ENCODE results near the gene NID1. TPM values are rescaled to one million over a fixed set of nuclear protein-coding genes. Genes with fewer than 3 reads are reported as not detected.
"Not testable (repeated sequence)": the region's sequence is repeated elsewhere in the genome, so short reads cannot be mapped to it uniquely, and the experiment has no call there.

Gene NID1
- total RNA-seq, 1 experiment from 2014 or later: 0.32 TPM

GRCh38 chr1:236007781-236008180 lies 57.1 kb downstream of the NID1 start (continued):
- TF ChIP-seq CEBPB (IDR thresholded peaks at IDR 0.05; ENCODE audit: low read depth) (no peak), SRF (IDR thresholded peaks at IDR 0.05; ENCODE audit: low read depth) (no peak), CTCF (IDR thresholded peaks at IDR 0.05 in 2 of 3, conservative IDR thresholded peaks at IDR 0.05 in 1 of 3; ENCODE audit: borderline replicate concordance in 1 of 3, insufficient read depth in 1 of 3, low read depth in 2 of 3, low read length in 2 of 3) (no peak), ZNF274 (IDR thresholded peaks at IDR 0.05; ENCODE audit: low read depth, low read length) (no peak), ELF1 (IDR thresholded peaks at IDR 0.05; ENCODE audit: borderline replicate concordance, low read depth) (no peak)

DNA sequence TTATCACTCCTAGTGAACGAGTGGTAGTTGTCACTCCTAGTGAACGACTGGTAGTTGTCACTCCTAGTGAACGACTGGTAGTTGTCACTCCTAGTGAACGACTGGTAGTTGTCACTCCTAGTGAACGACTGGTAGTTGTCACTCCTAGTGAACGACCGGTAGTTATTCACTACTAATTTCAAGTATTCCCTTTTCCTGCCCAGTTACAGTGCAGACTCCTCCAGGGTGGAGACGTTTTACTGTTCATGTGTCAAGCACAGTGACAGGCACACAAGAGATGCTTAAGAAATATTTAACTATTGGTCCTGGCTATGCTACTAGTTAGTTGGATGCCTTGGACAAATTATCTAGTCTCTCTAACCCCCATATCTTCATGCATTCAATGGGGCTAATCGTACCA lies 61.8 kb downstream of the NID1 start:
- RAD21 ChIA-PET (ENCODE audit: low non-redundant PET in 1 of 2, low total read pairs in 2 of 2, uncharacterized antibody in 2 of 2, unreplicated experiment in 2 of 2); H3K9ac ChIP-seq (ENCODE audit: low read length); H4K20me1 ChIP-seq (ENCODE audit: insufficient read depth); H3K36me3 ChIP-seq (ENCODE audit: control insufficient read depth in 1 of 2, insufficient read depth in 2 of 2, low read length in 2 of 2); DNase-seq (ENCODE audit: low read depth, low spot score); ATAC-seq; H3K9me2 ChIP-seq (ENCODE audit: insufficient read depth); H3K27ac ChIP-seq (ENCODE audit: low read depth, low read length); H3K4me3 ChIP-seq (replicated peaks in 1 of 2; ENCODE audit: low read depth in 1 of 2, low read length in 2 of 2); H3K27me3 ChIP-seq (ENCODE audit: insufficient read depth, low read length); H3K79me2 ChIP-seq (ENCODE audit: insufficient read depth, low read length); H2AFZ ChIP-seq (ENCODE audit: low read depth, low read length, poor library complexity, severe bottlenecking); intact Hi-C loops (cut with micrococcal nuclease); H3K9me3 ChIP-seq (ENCODE audit: control insufficient read depth in 1 of 2, insufficient read depth in 1 of 2, low read depth in 1 of 2, low read length in 2 of 2); BruUV-seq (replicated peaks); H3K4me2 ChIP-seq (ENCODE audit: low read length); POLR2A ChIA-PET; CTCF ChIA-PET: not testable (repeated sequence)
- H3K4me1 ChIP-seq (ENCODE audit: control insufficient read depth in 1 of 2, insufficient read depth in 2 of 2, low read length in 2 of 2): peaks cover 8 to 34% of the 10 kb centered on the region in 2 experiments

DNA sequence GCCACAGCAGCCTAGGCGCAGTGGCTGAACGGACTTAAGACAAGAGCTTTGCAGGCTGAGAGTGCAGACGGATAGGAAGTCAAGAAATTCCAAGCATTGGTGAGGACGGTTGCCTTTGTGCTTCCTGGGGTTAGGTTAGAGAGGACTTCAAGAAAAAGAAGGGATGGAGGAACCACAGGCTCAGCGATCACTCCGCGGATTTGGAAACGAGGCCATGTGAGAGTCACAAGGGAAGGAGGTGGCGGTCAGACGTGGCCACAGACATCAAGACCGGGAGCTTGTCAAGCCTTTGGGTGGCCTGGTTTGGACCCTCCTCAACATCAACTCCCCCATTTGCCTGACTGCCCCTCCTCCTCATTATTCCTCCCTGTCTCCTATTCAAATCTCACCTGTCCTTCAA lies 62.3 kb downstream of the NID1 start:
- Histone ChIP-seq H3K4me3 (replicated peaks in 1 of 2; ENCODE audit: low read depth in 1 of 2, low read length in 2 of 2) (no peak overlapping the region), H3K4me1 (ENCODE audit: control insufficient read depth in 1 of 2, insufficient read depth in 2 of 2, low read length in 2 of 2) (peaks cover 8 to 36% of the 10 kb centered on the region in 2 experiments), H3K9me2 (ENCODE audit: insufficient read depth) (no peaks in the 10 kb centered on the region), H3K9ac (ENCODE audit: low read length) (no peak overlapping the region), H3K79me2 (ENCODE audit: insufficient read depth, low read length) (no peaks in the 10 kb centered on the region), H3K36me3 (ENCODE audit: control insufficient read depth in 1 of 2, insufficient read depth in 2 of 2, low read length in 2 of 2) (no peaks in the 10 kb centered on the region), H3K27me3 (ENCODE audit: insufficient read depth, low read length) (no peaks in the 10 kb centered on the region), H2AFZ (ENCODE audit: low read depth, low read length, poor library complexity, severe bottlenecking) (no peak overlapping the region), H3K4me2 (ENCODE audit: low read length) (no peak overlapping the region), H3K9me3 (ENCODE audit: control insufficient read depth in 1 of 2, insufficient read depth in 1 of 2, low read depth in 1 of 2, low read length in 2 of 2) (no peaks in the 10 kb centered on the region), H3K27ac (ENCODE audit: low read depth, low read length) (no peak overlapping the region), H4K20me1 (ENCODE audit: insufficient read depth) (no peaks in the 10 kb centered on the region)
- ChIA-PET RAD21 (ENCODE audit: low non-redundant PET in 1 of 2, low total read pairs in 2 of 2, uncharacterized antibody in 2 of 2, unreplicated experiment in 2 of 2) (no interaction called here), POLR2A (no interaction called here), CTCF (no interaction called here)
- DNase-seq (ENCODE audit: low read depth, low spot score) (no peak), ATAC-seq (no peak)
- BruUV-seq (replicated peaks): no TSS peak
- intact Hi-C loops (cut with micrococcal nuclease): no loop called here
- TF ChIP-seq EGR1 (IDR thresholded peaks at IDR 0.05; ENCODE audit: low read depth) (no peak), ZBTB33 (IDR thresholded peaks at IDR 0.05; ENCODE audit: extremely low read depth, insufficient replicate concordance, low read length) (no peak), POLR2AphosphoS5 (IDR thresholded peaks at IDR 0.05; ENCODE audit: low read depth, low read length) (no peak), ELF1 (IDR thresholded peaks at IDR 0.05; ENCODE audit: borderline replicate concordance, low read depth) (no peak), FOSL1 (IDR thresholded peaks at IDR 0.05; ENCODE audit: low read depth) (no peak), RAD21 (IDR thresholded peaks at IDR 0.05; ENCODE audit: low read depth) (no peak), CBX3 (IDR thresholded peaks at IDR 0.05; ENCODE audit: low read depth) (no peak), ZNF274 (IDR thresholded peaks at IDR 0.05; ENCODE audit: low read depth, low read length) (no peak), SIN3A (IDR thresholded peaks at IDR 0.05; ENCODE audit: low read depth) (no peak)

Measured in HCT116 (cell line).